Measurements from ENCODE around the gene KIAA0825.

The KIAA0825 gene

DNA sequence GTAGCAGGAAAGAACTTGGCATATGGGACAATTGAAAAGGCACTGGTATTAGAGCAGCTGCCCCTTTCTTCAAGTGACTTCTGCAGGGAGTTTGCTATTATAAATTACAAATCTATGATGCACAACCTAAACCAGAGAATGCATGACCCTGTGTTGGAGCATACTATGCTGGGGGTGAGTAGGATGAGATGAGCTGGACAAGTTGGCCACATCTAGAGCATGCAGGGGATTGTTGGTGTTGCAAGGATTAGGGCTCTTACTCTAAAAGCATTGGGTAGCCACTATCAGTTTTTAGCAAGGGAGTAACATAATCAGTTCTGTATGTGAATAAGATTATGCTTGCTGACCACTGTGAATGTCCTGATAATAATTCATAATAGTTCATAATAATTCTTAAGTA, 186.7 kb downstream of the KIAA0825 start:
- TF ChIP-seq, protein P1, sequence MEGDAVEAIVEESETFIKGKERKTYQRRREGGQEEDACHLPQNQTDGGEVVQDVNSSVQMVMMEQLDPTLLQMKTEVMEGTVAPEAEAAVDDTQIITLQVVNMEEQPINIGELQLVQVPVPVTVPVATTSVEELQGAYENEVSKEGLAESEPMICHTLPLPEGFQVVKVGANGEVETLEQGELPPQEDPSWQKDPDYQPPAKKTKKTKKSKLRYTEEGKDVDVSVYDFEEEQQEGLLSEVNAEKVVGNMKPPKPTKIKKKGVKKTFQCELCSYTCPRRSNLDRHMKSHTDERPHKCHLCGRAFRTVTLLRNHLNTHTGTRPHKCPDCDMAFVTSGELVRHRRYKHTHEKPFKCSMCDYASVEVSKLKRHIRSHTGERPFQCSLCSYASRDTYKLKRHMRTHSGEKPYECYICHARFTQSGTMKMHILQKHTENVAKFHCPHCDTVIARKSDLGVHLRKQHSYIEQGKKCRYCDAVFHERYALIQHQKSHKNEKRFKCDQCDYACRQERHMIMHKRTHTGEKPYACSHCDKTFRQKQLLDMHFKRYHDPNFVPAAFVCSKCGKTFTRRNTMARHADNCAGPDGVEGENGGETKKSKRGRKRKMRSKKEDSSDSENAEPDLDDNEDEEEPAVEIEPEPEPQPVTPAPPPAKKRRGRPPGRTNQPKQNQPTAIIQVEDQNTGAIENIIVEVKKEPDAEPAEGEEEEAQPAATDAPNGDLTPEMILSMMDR (IDR thresholded peaks at IDR 0.05; ENCODE audit: low read depth, low read length, missing control alignments) = no peak

DNA sequence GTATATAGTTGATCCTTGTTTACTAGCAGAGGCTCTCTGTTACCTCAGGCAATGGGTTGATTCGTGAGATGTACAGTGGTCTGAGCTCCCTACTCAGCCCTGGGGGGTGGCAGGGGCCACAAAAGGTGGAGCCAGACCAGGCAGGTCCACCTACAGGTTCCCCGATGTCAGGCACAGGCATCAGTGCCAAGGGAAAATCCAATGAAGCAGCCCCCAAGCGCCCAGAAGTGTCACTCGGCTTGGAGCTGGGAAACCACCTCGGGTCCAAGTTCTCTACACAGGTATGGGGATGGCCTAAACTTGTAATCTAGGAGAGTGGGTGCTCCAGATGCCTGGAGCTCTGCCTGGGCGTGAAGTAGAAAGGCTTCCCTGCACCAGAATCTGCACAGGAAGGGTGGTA, 188.8 kb downstream of the KIAA0825 start:
- TF ChIP-seq, protein P1 (IDR thresholded peaks at IDR 0.05; ENCODE audit: low read depth, low read length, missing control alignments) = no peak
- DNase-seq (ENCODE audit: extremely low read depth, low read depth) = no peak
- H3K4me3 ChIP-seq (replicated peaks; ENCODE audit: low read depth, low read length) = no peak overlapping the region

More for the DNA sequence above, 186.7 kb downstream of the KIAA0825 start:
- no peak for DNase-seq (ENCODE audit: extremely low read depth, low read depth)
- H3K4me3 ChIP-seq (replicated peaks; ENCODE audit: low read depth, low read length) = no peak overlapping the region

DNA sequence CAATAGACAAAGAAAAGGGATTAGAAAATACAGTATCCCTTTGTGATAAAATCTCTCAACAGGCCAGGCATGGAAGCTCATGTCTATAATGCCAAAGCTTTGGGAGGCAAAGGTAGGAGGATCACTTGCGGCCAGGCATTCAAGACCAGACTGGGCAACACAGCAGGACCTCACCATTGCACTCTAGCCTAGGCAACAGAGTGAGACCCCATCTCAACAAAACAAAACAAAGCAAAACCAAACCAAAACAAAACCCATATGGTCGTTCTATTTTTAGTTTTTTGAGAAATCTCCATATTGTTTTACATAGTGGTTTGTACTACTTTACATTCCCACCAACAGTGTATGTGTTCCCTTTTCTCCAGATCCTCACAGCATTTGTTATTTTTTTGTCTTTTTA, 193.0 kb downstream of the KIAA0825 start:
- no peak overlapping the region for H3K4me3 ChIP-seq (replicated peaks; ENCODE audit: low read depth, low read length)
- TF ChIP-seq, protein P1 (IDR thresholded peaks at IDR 0.05; ENCODE audit: low read depth, low read length, missing control alignments) = no peak
- no peak for DNase-seq (ENCODE audit: extremely low read depth, low read depth)

GRCh38 chr5:94423411-94423810, 195.0 kb downstream of the KIAA0825 start:
- H3K4me3 ChIP-seq (replicated peaks; ENCODE audit: low read depth, low read length) = no peak overlapping the region
- TF ChIP-seq, protein P1 (IDR thresholded peaks at IDR 0.05; ENCODE audit: low read depth, low read length, missing control alignments) = no peak
- DNase-seq (ENCODE audit: extremely low read depth, low read depth) = no peak

- no peak overlapping the region for H3K4me3 ChIP-seq (replicated peaks; ENCODE audit: low read depth, low read length)
- DNase-seq (ENCODE audit: extremely low read depth, low read depth) = no peak
- TF ChIP-seq, protein P1 (IDR thresholded peaks at IDR 0.05; ENCODE audit: low read depth, low read length, missing control alignments) = no peak
Measured at GRCh38 chr5:94422812-94423211, 195.6 kb downstream of the KIAA0825 start.

- H3K4me3 ChIP-seq (replicated peaks; ENCODE audit: low read depth, low read length) = no peak overlapping the region
- TF ChIP-seq, protein P1 (IDR thresholded peaks at IDR 0.05; ENCODE audit: low read depth, low read length, missing control alignments) = no peak
- no peak for DNase-seq (ENCODE audit: extremely low read depth, low read depth)
Measured at GRCh38 chr5:94420885-94421284, 197.5 kb downstream of the KIAA0825 start.

DNA sequence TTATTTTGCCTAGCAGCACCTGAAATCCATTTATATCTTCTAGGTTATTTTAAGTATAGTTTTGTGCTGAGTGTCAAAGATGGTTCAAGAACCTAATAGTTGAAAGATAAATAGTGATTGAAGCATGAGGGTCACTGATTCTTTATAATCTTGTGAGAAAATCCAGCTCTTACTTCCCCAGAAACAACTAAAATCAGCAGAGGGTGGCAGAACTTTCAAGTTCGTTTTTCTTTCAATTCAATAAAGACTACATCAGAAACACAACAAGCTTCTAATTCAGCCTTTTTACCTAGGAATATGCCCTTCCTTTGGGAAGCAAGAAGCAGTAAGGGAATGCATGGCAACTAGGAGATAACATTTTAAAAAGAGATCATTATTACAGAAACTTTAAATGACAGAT, 202.6 kb downstream of the KIAA0825 start:
- no peak for DNase-seq (ENCODE audit: extremely low read depth, low read depth)
- H3K4me3 ChIP-seq (replicated peaks; ENCODE audit: low read depth, low read length) = no peak overlapping the region
- TF ChIP-seq, protein P1 (IDR thresholded peaks at IDR 0.05; ENCODE audit: low read depth, low read length, missing control alignments) = no peak
